Right lobe of liver (tissue), 6 donors: ENCODE data around the gene REPIN1. TPM values are rescaled to one million over a fixed set of nuclear protein-coding genes. Genes with fewer than 3 reads are reported as not detected.

ENCODE experiments used
- ATAC-seq, 4 donors: fragments of 200-7000 bp; cut with Tn5 transposase; one replicate each; pipeline ENCODE4 v1.9.1; 2020; ENCODE audit warnings: mild to moderate bottlenecking in 4 of 4, moderate library complexity in 4 of 4
- DNase-seq, 3 donors: peaks; one replicate each; pipeline ENCODE4 v3.0.0-alpha.2; 2020
- H3K27ac ChIP-seq, 3 donors: fragments of 200-600 bp; one replicate each; pipeline ENCODE4 v1.8.0; 2022
- H3K27me3 ChIP-seq, 2 donors: fragments of 200-600 bp; one replicate each; pipeline ENCODE4 v1.8.0; 2022
- H3K36me3 ChIP-seq, 4 donors: fragments of 200-600 bp; sonication (generic) in 1 of 4; one replicate each; pipeline versions ENCODE4 v1.5.1 to v1.8.0; 2017 to 2022; ENCODE audit warnings: control low read depth in 1 of 4
- H3K4me1 ChIP-seq, 4 donors: fragments of 200-600 bp; sonication (generic) in 1 of 4; one replicate each; pipeline versions ENCODE4 v1.5.1 to v1.8.0; 2017 to 2022; ENCODE audit warnings: control low read depth in 1 of 4
- H3K4me3 ChIP-seq, 3 donors: fragments of 200-600 bp; one replicate each; pipeline ENCODE4 v1.8.0; 2022
- H3K9me3 ChIP-seq, 4 donors: fragments of 200-600 bp; sonication (generic) in 1 of 4; one replicate each; pipeline versions ENCODE4 v1.5.1 to v1.8.0; 2017 to 2022; ENCODE audit warnings: control low read depth in 1 of 4
- CTCF ChIP-seq, 4 donors: fragments of 200-600 bp in 3 of 4; fragments of 450-650 bp in 1 of 4; IDR thresholded peaks; one replicate each; pipeline versions ENCODE4 v1.5.1 to v1.8.0; 2016 to 2022; ENCODE audit warnings: antibody characterized with exemption in 4 of 4, mild to moderate bottlenecking in 2 of 4
- POLR2A ChIP-seq: fragments of 450-650 bp; IDR thresholded peaks from one replicate; pipeline ENCODE4 v1.6.1; 2017; ENCODE audit warnings: antibody characterized with exemption, mild to moderate bottlenecking
- WGBS: methylation state at CpG from one replicate; pipeline ENCODE4 v1.1.6; 2018; ENCODE audit warnings: low coverage, low lambda C conversion rate; ENCODE audit not compliant: insufficient coverage; ENCODE audit errors: missing lambda C conversion rate; 5-methylcytosine and 5-hydroxymethylcytosine counted together
- intact Hi-C, 2 donors: fragments of 100-400 bp; cut with DNase I; formaldehyde crosslinking; loops; one replicate each; pipeline versions ENCODE4 v1.11.2 to v1.14.1; 2022
- total RNA-seq, 6 experiments: library from RNA; depleted of rRNA in 2 of 6; stranded (reverse); fragments of >200 nt in 2 of 6; fragmentation: NEBNext Ultra II Directional in 3 of 6; extraction: Animal tissue kit (Norgen Biotek cat#: 25700) in 3 of 6; gene quantifications; one replicate each; pipeline versions ENCODE4 v1.1.0 to v1.2.4, GENCODE V29; 2016 to 2023
- donor health status: DM: no; HTN: yes; CAD: no.
- donor health status: DM: no; HTN: no; CAD: no.
- donor health status: DM: no; HTN: no; CAD: no.
- donor health status: DM: no; HTN: yes; CAD: no.
- donor health status: DM: no; HTN: yes; CAD: no.

The REPIN1 gene
- total RNA-seq, 6 experiments from 2014 or later, result 56.2 to 133 (median 73.5) TPM

- H3K27ac ChIP-seq, result no peak overlapping the region
- ATAC-seq, result no peak
- TF ChIP-seq POLR2A (no peak), CTCF (IDR thresholded peaks at IDR 0.05) (no peak)
- DNase-seq, result no peak
- intact Hi-C loops, result no loop called here
- no peaks in the 10 kb centered on the region for H3K36me3 ChIP-seq
- peaks cover 0 to 17% (median 8%) of the 10 kb centered on the region in 4 donors for H3K4me1 ChIP-seq
- no peaks in the 10 kb centered on the region for H3K9me3 ChIP-seq
- 80% methylated on average over 6 of the region's 7 CpGs for WGBS
- H3K4me3 ChIP-seq, result no peak overlapping the region
- no peaks in the 10 kb centered on the region for H3K27me3 ChIP-seq
Observed at GRCh38 chr7:150401861-150402631, 33.4 kb downstream of the REPIN1 start.

GRCh38 chr7:150402671-150403321, 34.2 kb downstream of the REPIN1 start:
- Histone ChIP-seq H3K4me3 (no peak overlapping the region), H3K4me1 (peaks cover 0 to 23% (median 8%) of the 10 kb centered on the region in 4 donors), H3K27ac (no peak overlapping the region), H3K36me3 (no peaks in the 10 kb centered on the region), H3K27me3 (no peaks in the 10 kb centered on the region), H3K9me3 (no peaks in the 10 kb centered on the region)
- TF ChIP-seq CTCF (IDR thresholded peaks at IDR 0.05), result no peak
- ATAC-seq (no peak), DNase-seq (no peak)
- intact Hi-C loops, result no loop called here
- 78% methylated on average over 7 of the region's 13 CpGs for WGBS

GRCh38 chr7:150403376-150404171, 35.0 kb downstream of the REPIN1 start:
- H3K36me3 ChIP-seq, result no peaks in the 10 kb centered on the region
- no peaks in the 10 kb centered on the region for H3K27me3 ChIP-seq
- no peak overlapping the region for H3K4me3 ChIP-seq
- TF ChIP-seq POLR2A (no peak), CTCF (IDR thresholded peaks at IDR 0.05) (no peak)
- H3K27ac ChIP-seq, result no peak overlapping the region
- H3K9me3 ChIP-seq, result no peaks in the 10 kb centered on the region
- H3K4me1 ChIP-seq, result peaks cover 0 to 23% (median 8%) of the 10 kb centered on the region in 4 donors
- ATAC-seq (no peak), DNase-seq (peak in 1 of 3 donors; percentile 42)
- intact Hi-C loops, result no loop called here
- WGBS, result 93% methylated on average over 6 of the region's 13 CpGs

GRCh38 chr7:150404172-150404804, 35.7 kb downstream of the REPIN1 start:
- 34% methylated on average over 13 of the region's 16 CpGs for WGBS
- no peak for DNase-seq

More at GRCh38 chr7:150404172-150404804, 35.7 kb downstream of the REPIN1 start:
- intact Hi-C loops, result no loop called here
- no peaks in the 10 kb centered on the region for H3K9me3 ChIP-seq
- no peak for ATAC-seq
- H3K4me1 ChIP-seq, result peaks cover 0 to 23% (median 8%) of the 10 kb centered on the region in 4 donors
- no peaks in the 10 kb centered on the region for H3K36me3 ChIP-seq
- H3K27me3 ChIP-seq, result no peaks in the 10 kb centered on the region
- TF ChIP-seq CTCF (IDR thresholded peaks at IDR 0.05) (no peak), POLR2A (no peak)
- H3K27ac ChIP-seq, result peak overlapping the region; percentile 88 to 96 (median 95)
- H3K4me3 ChIP-seq, result peak overlapping the region; percentile 71 to 78 (median 72)
